ENCODE measurements around the gene IPCEF1. TPM values are rescaled to one million over a fixed set of nuclear protein-coding genes. Genes with fewer than 3 reads are reported as not detected.

IPCEF1 gene
- total RNA-seq, 1 experiment from 2014 or later = 0.48 TPM

DNA sequence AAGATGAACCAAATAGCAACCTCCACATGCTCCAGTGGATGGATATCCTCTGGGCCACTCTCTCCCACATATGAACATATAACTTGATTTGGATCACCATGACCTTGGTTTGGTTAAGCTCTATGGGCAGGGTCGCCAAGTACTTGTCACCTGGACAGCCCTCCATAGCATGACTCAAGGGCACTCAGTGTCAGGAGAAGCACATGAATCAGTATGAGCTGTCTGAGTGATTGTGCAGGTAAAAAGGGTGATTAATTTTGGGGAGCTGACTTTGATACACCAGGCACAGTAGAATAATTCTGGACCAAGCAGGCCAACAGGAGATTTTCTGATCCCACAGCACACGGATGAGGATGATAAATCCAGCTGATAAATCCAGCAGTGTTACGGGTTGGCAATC is 243.2 kb downstream of the IPCEF1 start:
- no CpG with 5 or more reads among the region's 3 CpGs for WGBS (ENCODE audit: extremely low coverage, insufficient read length, low lambda C conversion rate)
- H3K36me3 Mint-ChIP-seq (ENCODE audit: insufficient read depth in 1 of 3, low read depth in 3 of 3) = no peaks in the 10 kb centered on the region
- no peak overlapping the region; a peak in 2 of 7 replicates for H3K27ac Mint-ChIP-seq
- DNase-seq = no peak
- Histone ChIP-seq H2AK5ac (ENCODE audit: insufficient read length, low read length) (no peak overlapping the region), H2BK5ac (ENCODE audit: insufficient read length, low read length) (no peak overlapping the region), H3K9ac (ENCODE audit: extremely low read depth, insufficient read length, low read length) (no peak overlapping the region), H3K27me3 (ENCODE audit: insufficient read depth, low read length) (no peaks in the 10 kb centered on the region), H2BK12ac (ENCODE audit: insufficient read length, low read depth, low read length) (no peak overlapping the region), H3K56ac (ENCODE audit: insufficient read length, low read depth, low read length) (no peak overlapping the region), H3K4ac (ENCODE audit: low read depth, low read length) (no peak overlapping the region), H3K9me3 (ENCODE audit: control insufficient read depth, low read depth, low read length) (no peaks in the 10 kb centered on the region), H2BK20ac (ENCODE audit: low read depth, low read length, poor library complexity, severe bottlenecking) (no peak overlapping the region), H3K4me2 (ENCODE audit: insufficient read depth, insufficient read length, low read length) (no peak overlapping the region), H3K79me2 (ENCODE audit: insufficient read depth, low read length) (no peaks in the 10 kb centered on the region), H3K23ac (ENCODE audit: insufficient read length, low read depth, low read length) (no peak overlapping the region), H2BK15ac (ENCODE audit: low read depth, low read length) (no peak overlapping the region), H3K23me2 (ENCODE audit: insufficient read length, low read depth, low read length, poor library complexity, severe bottlenecking) (no peaks in the 10 kb centered on the region), H2AFZ (ENCODE audit: low read length) (no peak overlapping the region), H3K79me1 (ENCODE audit: insufficient read depth, low read depth, low read length, poor library complexity, severe bottlenecking) (no peaks in the 10 kb centered on the region), H3K4me1 (ENCODE audit: insufficient read depth, low read length) (no peaks in the 10 kb centered on the region), H3K27ac (ENCODE audit: insufficient read length, low read depth, low read length) (no peak overlapping the region), H3K18ac (ENCODE audit: insufficient read length, low read depth, low read length) (no peak overlapping the region), H2BK120ac (ENCODE audit: low read depth, low read length, poor library complexity, severe bottlenecking) (no peak overlapping the region), H3K14ac (ENCODE audit: insufficient read depth, low read length) (no peak overlapping the region), H4K8ac (replicated peaks; ENCODE audit: insufficient read length, low read depth, low read length) (no peak overlapping the region), H3T11ph (ENCODE audit: low read length) (no peak overlapping the region), H4K20me1 (ENCODE audit: control insufficient read depth, insufficient read depth, insufficient read length) (no peaks in the 10 kb centered on the region), H4K5ac (ENCODE audit: insufficient read length, low read depth, low read length) (no peak overlapping the region), H4K91ac (ENCODE audit: insufficient read length, low read depth, low read length) (no peak overlapping the region)
- no peaks in the 10 kb centered on the region; the same call in 1 of the 2 replicates for H3K27me3 Mint-ChIP-seq (ENCODE audit: low read depth)
- TF ChIP-seq, protein P1, sequence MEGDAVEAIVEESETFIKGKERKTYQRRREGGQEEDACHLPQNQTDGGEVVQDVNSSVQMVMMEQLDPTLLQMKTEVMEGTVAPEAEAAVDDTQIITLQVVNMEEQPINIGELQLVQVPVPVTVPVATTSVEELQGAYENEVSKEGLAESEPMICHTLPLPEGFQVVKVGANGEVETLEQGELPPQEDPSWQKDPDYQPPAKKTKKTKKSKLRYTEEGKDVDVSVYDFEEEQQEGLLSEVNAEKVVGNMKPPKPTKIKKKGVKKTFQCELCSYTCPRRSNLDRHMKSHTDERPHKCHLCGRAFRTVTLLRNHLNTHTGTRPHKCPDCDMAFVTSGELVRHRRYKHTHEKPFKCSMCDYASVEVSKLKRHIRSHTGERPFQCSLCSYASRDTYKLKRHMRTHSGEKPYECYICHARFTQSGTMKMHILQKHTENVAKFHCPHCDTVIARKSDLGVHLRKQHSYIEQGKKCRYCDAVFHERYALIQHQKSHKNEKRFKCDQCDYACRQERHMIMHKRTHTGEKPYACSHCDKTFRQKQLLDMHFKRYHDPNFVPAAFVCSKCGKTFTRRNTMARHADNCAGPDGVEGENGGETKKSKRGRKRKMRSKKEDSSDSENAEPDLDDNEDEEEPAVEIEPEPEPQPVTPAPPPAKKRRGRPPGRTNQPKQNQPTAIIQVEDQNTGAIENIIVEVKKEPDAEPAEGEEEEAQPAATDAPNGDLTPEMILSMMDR (conservative IDR thresholded peaks at IDR 0.05) = no peak
- peaks cover 0 to 3% of the 10 kb centered on the region in 2 experiments; a peak in 1 of 5 replicates for H3K9me3 Mint-ChIP-seq
- H3K4me1 Mint-ChIP-seq = no peaks in the 10 kb centered on the region
- no peak overlapping the region for H3K4me3 Mint-ChIP-seq

All from H9 (cell line).